OCI-LY3 (cell line): ENCODE measurements around the gene CIITA.

ENCODE experiments used
- H2AFZ ChIP-seq: fragments of 200-600, 300-600 bp; shearing (Covaris generic); 2 replicates; pipeline ENCODE4 v1.6.0; 2014; ENCODE audit warnings: antibody characterized with exemption, low read depth, low read length
- H3K27ac ChIP-seq: fragments of 200-600, 300-600 bp; sonication (generic); 2 replicates; pipeline ENCODE4 v1.5.1; 2014; ENCODE audit warnings: mild to moderate bottlenecking, low read length, moderate library complexity, mixed read lengths
- H3K27me3 ChIP-seq: fragments of 200-600, 300-600 bp; sonication (generic); 2 replicates; pipeline ENCODE4 v1.6.1; 2014; ENCODE audit warnings: low read depth, low read length, mixed read lengths
- H3K36me3 ChIP-seq: fragments of 200-600, 300-600 bp; sonication (generic); replicated peaks from 2 replicates; pipeline ENCODE3; 2014; ENCODE audit warnings: low read depth, low read length, mixed read lengths
- H3K4me1 ChIP-seq: fragments of 300-600, 200-600 bp; sonication (generic); 2 replicates; pipeline ENCODE4 v1.6.1; 2014; ENCODE audit warnings: low read length, mixed read lengths
- H3K4me2 ChIP-seq: fragments of 200-600, 300-600 bp; sonication (generic); 2 replicates; pipeline ENCODE4 v1.6.1; 2014; ENCODE audit warnings: low read length, mixed read lengths
- H3K4me3 ChIP-seq: fragments of 300-600, 200-600 bp; sonication (generic); 2 replicates; pipeline ENCODE4 v1.5.1; 2014; ENCODE audit warnings: antibody characterized with exemption, mild to moderate bottlenecking, low read length, moderate library complexity
- H3K79me2 ChIP-seq: fragments of 300-600, 200-600 bp; shearing (Covaris generic); 2 replicates; pipeline ENCODE4 v1.6.1; 2014; ENCODE audit warnings: mild to moderate bottlenecking, low read length, mixed read lengths
- H3K9ac ChIP-seq: fragments of 300-600, 200-600 bp; shearing (Covaris generic); 2 replicates; pipeline ENCODE4 v1.6.0; 2014; ENCODE audit warnings: mild to moderate bottlenecking, low read length, moderate library complexity
- H3K9me3 ChIP-seq: fragments of 200-600, 300-600 bp; shearing (Covaris generic); 2 replicates; pipeline ENCODE4 v1.6.1; 2014; ENCODE audit warnings: low read length, mixed read lengths; ENCODE audit not compliant: insufficient read depth
- H4K20me1 ChIP-seq: fragments of 200-600, 300-600 bp; sonication (generic); 2 replicates; pipeline ENCODE4 v1.6.1; 2016; ENCODE audit warnings: low read length, mixed read lengths; ENCODE audit not compliant: insufficient read depth
- EZH2phosphoT487 ChIP-seq: fragments of 200-600 bp; shearing (Covaris generic); IDR thresholded peaks from 2 replicates; pipeline ENCODE4 v1.6.1; 2018; ENCODE audit warnings: antibody characterized with exemption, mixed run types, low read depth
- TF ChIP-seq, protein P1 (sequence below): fragments of 200-600, 300-600 bp; sonication (generic); IDR thresholded peaks from 2 replicates; pipeline ENCODE4 v1.5.1; 2014; ENCODE audit warnings: antibody characterized with exemption, low read length, low read depth

CIITA gene

DNA sequence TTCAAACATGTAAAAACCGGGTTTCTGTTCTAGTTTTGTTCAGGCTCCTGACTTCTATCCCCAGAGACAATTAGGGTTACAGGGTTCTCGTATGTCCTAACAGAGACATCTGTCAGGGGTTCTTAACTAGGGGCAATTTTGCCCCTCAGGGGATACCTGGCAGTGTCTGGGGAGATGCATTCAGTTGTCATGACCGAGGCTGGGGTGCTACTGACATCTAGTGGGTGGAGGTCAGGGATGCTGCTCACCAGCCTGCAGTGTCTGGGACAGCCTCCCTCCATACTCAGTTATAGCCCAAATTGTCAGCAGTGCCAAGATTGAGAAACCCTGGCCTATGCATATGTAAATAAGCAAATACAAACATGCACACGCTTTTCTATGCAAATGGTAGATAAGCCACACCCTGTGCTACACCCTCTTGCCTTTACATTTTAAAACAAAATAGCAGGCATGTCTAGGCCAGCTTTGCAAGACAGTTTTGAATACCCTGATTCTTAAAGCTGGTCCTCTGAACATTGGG lies 104.8 kb downstream of the CIITA start:
- Histone ChIP-seq H3K4me2 (peak overlapping the region; percentile 84), H3K9ac (peak overlapping the region; percentile 74), H3K9me3 (no peaks in the 10 kb centered on the region), H3K27ac (peak overlapping the region; percentile 92), H3K79me2 (no peaks in the 10 kb centered on the region), H4K20me1 (no peaks in the 10 kb centered on the region), H3K4me1 (peaks cover 76% of the 10 kb centered on the region), H2AFZ (no peak overlapping the region), H3K27me3 (no peaks in the 10 kb centered on the region), H3K4me3 (peak overlapping the region; percentile 73), H3K36me3 (peaks cover 17% of the 10 kb centered on the region)
- TF ChIP-seq EZH2phosphoT487, result no peak
- TF ChIP-seq, protein P1, sequence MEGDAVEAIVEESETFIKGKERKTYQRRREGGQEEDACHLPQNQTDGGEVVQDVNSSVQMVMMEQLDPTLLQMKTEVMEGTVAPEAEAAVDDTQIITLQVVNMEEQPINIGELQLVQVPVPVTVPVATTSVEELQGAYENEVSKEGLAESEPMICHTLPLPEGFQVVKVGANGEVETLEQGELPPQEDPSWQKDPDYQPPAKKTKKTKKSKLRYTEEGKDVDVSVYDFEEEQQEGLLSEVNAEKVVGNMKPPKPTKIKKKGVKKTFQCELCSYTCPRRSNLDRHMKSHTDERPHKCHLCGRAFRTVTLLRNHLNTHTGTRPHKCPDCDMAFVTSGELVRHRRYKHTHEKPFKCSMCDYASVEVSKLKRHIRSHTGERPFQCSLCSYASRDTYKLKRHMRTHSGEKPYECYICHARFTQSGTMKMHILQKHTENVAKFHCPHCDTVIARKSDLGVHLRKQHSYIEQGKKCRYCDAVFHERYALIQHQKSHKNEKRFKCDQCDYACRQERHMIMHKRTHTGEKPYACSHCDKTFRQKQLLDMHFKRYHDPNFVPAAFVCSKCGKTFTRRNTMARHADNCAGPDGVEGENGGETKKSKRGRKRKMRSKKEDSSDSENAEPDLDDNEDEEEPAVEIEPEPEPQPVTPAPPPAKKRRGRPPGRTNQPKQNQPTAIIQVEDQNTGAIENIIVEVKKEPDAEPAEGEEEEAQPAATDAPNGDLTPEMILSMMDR, result peak; percentile 81

DNA sequence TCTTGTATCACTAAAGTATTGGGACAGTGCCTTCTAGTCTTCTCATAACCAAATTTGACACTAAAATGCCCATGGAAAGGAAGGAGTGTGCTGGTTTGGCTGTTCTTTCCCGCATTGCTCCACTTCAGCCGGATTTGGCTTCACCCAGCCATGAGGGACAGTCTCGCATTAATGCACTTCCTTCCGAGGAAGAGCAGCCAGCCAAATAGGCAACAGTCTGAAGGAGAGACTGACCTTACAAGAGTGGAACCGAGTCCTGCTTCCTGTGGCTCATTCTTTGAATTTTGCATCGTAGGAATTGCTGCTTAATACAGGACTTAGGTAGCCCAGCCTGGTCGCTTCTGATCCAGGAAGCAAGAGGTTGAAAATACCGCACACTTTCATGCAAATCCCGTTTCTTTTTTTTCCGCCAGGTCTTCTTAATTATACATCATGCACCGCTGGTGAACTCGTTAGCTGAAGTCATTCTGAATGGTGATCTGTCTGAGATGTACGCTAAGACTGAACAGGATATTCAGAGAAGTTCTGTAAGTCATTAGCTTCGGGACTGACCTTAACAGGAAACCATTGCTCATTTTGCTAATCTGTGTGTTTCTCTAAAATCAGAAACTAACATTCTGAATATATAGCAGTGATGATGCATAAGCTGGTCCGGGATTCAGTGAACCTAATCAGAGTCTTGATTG lies 105.6 kb downstream of the CIITA start:
- TF ChIP-seq, protein P1, result no peak
- no peak for TF ChIP-seq EZH2phosphoT487
- Histone ChIP-seq H3K4me3 (peak overlapping the region; percentile 73), H3K4me1 (peaks cover 85% of the 10 kb centered on the region), H3K9ac (peak overlapping the region; percentile 74), H3K9me3 (no peaks in the 10 kb centered on the region), H3K36me3 (peaks cover 12% of the 10 kb centered on the region), H3K27me3 (no peaks in the 10 kb centered on the region), H3K79me2 (no peaks in the 10 kb centered on the region), H3K27ac (peak overlapping the region; percentile 92), H2AFZ (no peak overlapping the region), H3K4me2 (peak overlapping the region; percentile 84), H4K20me1 (no peaks in the 10 kb centered on the region)

DNA sequence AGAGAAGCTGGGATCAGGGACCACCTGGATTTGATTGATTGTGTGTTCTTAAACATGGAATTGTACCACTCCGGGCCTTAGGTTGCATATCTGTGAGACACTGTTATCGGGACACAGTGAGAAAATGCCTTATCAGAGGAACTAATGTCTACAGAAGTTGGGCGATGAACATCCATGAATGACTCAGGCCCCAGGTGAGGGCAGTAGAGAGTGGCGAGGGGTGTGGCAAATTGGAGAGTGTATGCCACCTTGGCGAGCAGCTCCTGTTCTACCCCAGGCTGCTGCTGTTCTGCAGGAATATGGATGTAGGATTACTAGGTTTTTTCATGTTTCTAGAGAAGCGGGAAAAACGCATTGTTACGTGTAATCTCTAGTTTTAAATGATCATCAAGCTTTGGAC lies 106.2 kb downstream of the CIITA start:
- Histone ChIP-seq H3K27me3 (no peaks in the 10 kb centered on the region), H2AFZ (no peak overlapping the region), H3K4me3 (peak overlapping the region; percentile 73), H3K4me1 (peaks cover 90% of the 10 kb centered on the region), H3K9me3 (no peaks in the 10 kb centered on the region), H3K36me3 (peaks cover 12% of the 10 kb centered on the region), H3K9ac (peak overlapping the region; percentile 74), H3K27ac (peak overlapping the region; percentile 92), H4K20me1 (no peaks in the 10 kb centered on the region), H3K79me2 (no peaks in the 10 kb centered on the region), H3K4me2 (peak overlapping the region; percentile 84)
- TF ChIP-seq, protein P1, result peak; percentile 55
- no peak for TF ChIP-seq EZH2phosphoT487

DNA sequence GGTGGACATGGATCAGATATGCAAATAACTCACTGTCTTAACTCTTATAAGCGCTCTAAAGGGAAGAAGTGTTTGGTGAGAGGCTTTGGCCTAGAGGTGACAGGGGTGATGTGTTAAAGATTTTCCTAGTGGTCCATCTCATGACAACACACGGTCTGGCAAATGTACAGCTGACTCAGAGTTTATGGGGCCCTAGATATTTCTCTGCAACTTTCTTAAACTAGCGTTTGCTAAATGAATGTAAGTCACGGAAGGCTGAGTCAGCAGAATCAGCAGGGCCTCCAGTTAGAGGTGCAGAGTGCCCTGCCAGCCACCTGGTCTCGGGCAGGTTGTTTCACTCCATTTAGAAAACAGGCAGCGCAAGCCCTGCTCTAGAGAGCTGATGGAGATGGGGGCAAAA lies 107.5 kb downstream of the CIITA start:
- H3K4me1 ChIP-seq, result peaks cover 93% of the 10 kb centered on the region
- peak overlapping the region; percentile 7; the same call in 1 of the 2 replicates for H3K4me3 ChIP-seq
- H3K9me3 ChIP-seq, result no peaks in the 10 kb centered on the region
- peaks cover 5% of the 10 kb centered on the region for H3K36me3 ChIP-seq
- peak overlapping the region; percentile 74 for H3K9ac ChIP-seq
- H3K4me2 ChIP-seq, result peak overlapping the region; percentile 84
- TF ChIP-seq EZH2phosphoT487, result no peak
- TF ChIP-seq, protein P1, result no peak
- no peaks in the 10 kb centered on the region for H3K27me3 ChIP-seq
- H3K79me2 ChIP-seq, result peaks cover 3% of the 10 kb centered on the region
- no peak overlapping the region for H2AFZ ChIP-seq
- H3K27ac ChIP-seq, result peak overlapping the region; percentile 92
- H4K20me1 ChIP-seq, result no peaks in the 10 kb centered on the region
